ENCODE data around the gene ATF7. TPM values are rescaled to one million over a fixed set of nuclear protein-coding genes. Genes with fewer than 3 reads are reported as not detected.
A peak's percentile ranks its signal among the peaks of the same experiment; 100 is the strongest.

The ATF7 gene
- total RNA-seq, 4 donors from 2014 or later, result 12.5 to 28.0 (median 20.6) TPM

DNA sequence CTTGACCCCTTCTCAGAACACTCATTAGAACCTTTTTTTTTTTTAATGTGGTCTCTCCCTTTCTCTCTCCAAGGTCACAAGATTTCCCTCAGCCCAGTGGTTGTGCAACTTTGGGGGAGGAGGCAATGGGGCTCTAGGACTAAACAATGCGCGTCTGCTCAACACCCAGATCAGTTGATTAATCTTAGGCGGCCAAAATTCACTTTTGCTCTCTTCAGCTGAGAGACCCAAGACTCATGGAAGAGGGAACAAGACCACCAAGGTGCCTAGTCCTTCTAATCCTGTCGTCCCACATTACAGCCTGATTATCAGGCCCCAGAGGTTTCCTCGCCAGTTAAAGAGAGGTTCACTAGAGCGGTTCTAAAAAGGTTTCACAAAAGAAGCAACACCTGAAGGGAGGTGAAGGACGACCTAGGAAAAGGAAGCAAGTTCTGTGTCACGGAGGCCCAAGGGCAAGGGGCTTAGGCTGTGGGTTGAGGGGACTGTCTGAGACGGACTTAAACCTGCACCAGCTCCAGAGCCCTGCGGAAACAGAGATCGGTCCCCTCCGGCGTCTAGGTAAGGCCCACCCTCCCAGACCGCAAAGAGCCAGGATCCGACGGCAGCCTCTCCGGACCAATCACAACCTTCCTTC, 125.9 kb downstream of the ATF7 start:
- WGBS, 2 donors, result 0 to 2% methylated on average over 12 to 17 of the region's 17 CpGs
- peak overlapping the region; percentile 89 to 99 (median 98) for H3K27ac ChIP-seq
- intact Hi-C loops (cut with DNase I), result loop anchor here (10.0 kb wide), 1 partner anchor 45 kb away; the partner anchor contains the start of gene PCBP2
- TF ChIP-seq CTCF (IDR thresholded peaks at IDR 0.05), result no peak
- peak in 3 of 4 donors; percentile 76 to 97 (median 96) for TF ChIP-seq POLR2A (IDR thresholded peaks at IDR 0.05)
- peaks cover 0 to 25% (median 0%) of the 10 kb centered on the region in 3 donors for H3K36me3 ChIP-seq
- no peaks in the 10 kb centered on the region for H3K27me3 ChIP-seq
- peak overlapping the region; percentile 42 to 88 (median 74) for H3K4me3 ChIP-seq
- peaks cover 23 to 76% (median 32%) of the 10 kb centered on the region in 3 donors for H3K4me1 ChIP-seq
- no peak for DNase-seq
- no peaks in the 10 kb centered on the region for H3K9me3 ChIP-seq

GRCh38 chr12:53499266-53500141, 126.7 kb downstream of the ATF7 start, which contains the start of gene MAP3K12:
Gene MAP3K12 (minus strand): TSS chr12:53499458. CDS start chr12:53487391, 12,067 bp downstream.
- Histone ChIP-seq H3K27me3 (no peaks in the 10 kb centered on the region), H3K36me3 (peaks cover 0 to 18% (median 0%) of the 10 kb centered on the region in 3 donors), H3K4me3 (peak within 1 kb of the TSS; percentile 42 to 88 (median 74)), H3K9me3 (no peaks in the 10 kb centered on the region), H3K4me1 (peaks cover 23 to 73% (median 32%) of the 10 kb centered on the region in 3 donors), H3K27ac (peak within 1 kb of the TSS; percentile 89 to 99 (median 98))
- intact Hi-C loops (cut with DNase I), result loop anchor here (10.0 kb wide), 1 partner anchor 45 kb away; the partner anchor contains the start of gene PCBP2
- no peak for TF ChIP-seq POLR2A (IDR thresholded peaks at IDR 0.05)
- no peak for DNase-seq
- 0 to 1% methylated on average over 11 to 19 of the region's 51 CpGs for WGBS, 2 donors

GRCh38 chr12:53498235-53498630, 127.9 kb downstream of the ATF7 start:
- no peaks in the 10 kb centered on the region for H3K9me3 ChIP-seq
- H3K27me3 ChIP-seq, result no peaks in the 10 kb centered on the region
- H3K4me3 ChIP-seq, result peak overlapping the region in 2 of 4 donors; percentile 69 to 88
- no peak for DNase-seq
- intact Hi-C loops (cut with DNase I), result no loop called here
- H3K36me3 ChIP-seq, result peaks cover 0 to 5% (median 0%) of the 10 kb centered on the region in 3 donors
- 85 to 90% methylated on average over 2 of the region's 2 CpGs for WGBS, 2 donors
- H3K27ac ChIP-seq, result peak overlapping the region in 3 of 4 donors; percentile 97 to 99 (median 98)
- TF ChIP-seq POLR2A (IDR thresholded peaks at IDR 0.05) (no peak), CTCF (IDR thresholded peaks at IDR 0.05) (no peak)
- peaks cover 23 to 81% (median 40%) of the 10 kb centered on the region in 3 donors for H3K4me1 ChIP-seq

- peak overlapping the region in 3 of 4 donors; percentile 61 to 97 (median 66) for H3K27ac ChIP-seq
- H3K36me3 ChIP-seq, result no peaks in the 10 kb centered on the region
- no peaks in the 10 kb centered on the region for H3K9me3 ChIP-seq
- peaks cover 26 to 80% (median 38%) of the 10 kb centered on the region in 3 donors for H3K4me1 ChIP-seq
- 97 to 100% methylated on average over 2 of the region's 3 CpGs for WGBS, 2 donors
- no peak for DNase-seq
- TF ChIP-seq POLR2A (IDR thresholded peaks at IDR 0.05), result no peak
- TF ChIP-seq CTCF (IDR thresholded peaks at IDR 0.05), result no peak
- intact Hi-C loops (cut with DNase I), result no loop called here
- no peak overlapping the region for H3K4me3 ChIP-seq
- no peaks in the 10 kb centered on the region for H3K27me3 ChIP-seq
Observed at GRCh38 chr12:53497461-53497860, 128.7 kb downstream of the ATF7 start.

DNA sequence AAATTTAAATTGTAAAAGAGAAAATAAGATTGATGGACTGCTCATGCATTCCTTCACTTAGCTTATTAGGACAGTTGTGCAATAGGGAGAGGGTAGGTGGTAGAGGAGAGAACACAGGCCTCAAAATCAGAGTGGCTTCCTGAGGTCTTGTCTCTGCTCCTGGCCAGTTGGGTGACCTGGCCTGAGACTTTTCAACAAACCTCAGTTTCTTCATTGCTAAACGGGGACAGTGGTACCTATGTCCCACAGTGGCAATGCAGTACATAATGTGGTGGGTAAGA, 129.5 kb downstream of the ATF7 start:
- Histone ChIP-seq H3K4me1 (peaks cover 29 to 80% (median 34%) of the 10 kb centered on the region in 3 donors), H3K9me3 (no peaks in the 10 kb centered on the region), H3K27ac (peak overlapping the region in 3 of 4 donors; percentile 61 to 97 (median 66)), H3K4me3 (peak overlapping the region in 2 of 4 donors; percentile 9 to 22), H3K36me3 (no peaks in the 10 kb centered on the region), H3K27me3 (no peaks in the 10 kb centered on the region)
- intact Hi-C loops (cut with DNase I), result no loop called here
- WGBS, 2 donors, result 80 to 91% methylated on average over 1 of the region's 1 CpG
- no peak for DNase-seq
- TF ChIP-seq CTCF (IDR thresholded peaks at IDR 0.05) (no peak), POLR2A (IDR thresholded peaks at IDR 0.05) (no peak)

Data from esophagus squamous epithelium (tissue), 5 donors.